Measurements from ENCODE around the gene DECR2. TPM values are rescaled to one million over a fixed set of nuclear protein-coding genes. Genes with fewer than 3 reads are reported as not detected.

The DECR2 gene
- total and polyA plus RNA-seq, 2 of the 13 experiments (the other 11 are each of a cell fraction or from before 2014, with no cell fraction given) = 36.3 to 44.6 TPM

GRCh38 chr16:364595-365491, 36.8 kb upstream of the DECR2 start (continued):
- TF ChIP-seq TARDBP (CRISPR knock-in tag; IDR thresholded peaks at IDR 0.05) (no peak), ZFP91 (CRISPR knock-in tag; IDR thresholded peaks at IDR 0.05; ENCODE audit: borderline replicate concordance) (0 out of 2 replicates have a peak, but pooled peaks have one; percentile 39), ZNF180 (CRISPR knock-in tag; IDR thresholded peaks at IDR 0.05; ENCODE audit: borderline replicate concordance, low read depth) (no peak), ESRRA (CRISPR knock-in tag; IDR thresholded peaks at IDR 0.05; ENCODE audit: low read depth) (0 out of 2 replicates have a peak, but pooled peaks have one; percentile 50), ZNF331 (CRISPR knock-in tag; IDR thresholded peaks at IDR 0.05) (no peak), ZNF766 (CRISPR knock-in tag; IDR thresholded peaks at IDR 0.05; ENCODE audit: borderline replicate concordance) (no peak), CBX5 (CRISPR knock-in tag; IDR thresholded peaks at IDR 0.05; ENCODE audit: borderline replicate concordance) (no peak), ZNF576 (CRISPR knock-in tag; IDR thresholded peaks at IDR 0.05) (no peak), GRHL1 (CRISPR knock-in tag; conservative IDR thresholded peaks at IDR 0.05) (no peak), NR2C2 (CRISPR knock-in tag; IDR thresholded peaks at IDR 0.05; ENCODE audit: borderline replicate concordance) (no peak), GMEB1 (CRISPR knock-in tag; IDR thresholded peaks at IDR 0.05; ENCODE audit: borderline replicate concordance) (no peak), ZNF670 (CRISPR knock-in tag; IDR thresholded peaks at IDR 0.05; ENCODE audit: borderline replicate concordance) (no peak), FOXA1 (IDR thresholded peaks at IDR 0.05) (no peak), FOXA1 (CRISPR knock-in tag; IDR thresholded peaks at IDR 0.05) (peak; percentile 58; the same call in 1 of the 2 replicates), ZNF34 (CRISPR knock-in tag; IDR thresholded peaks at IDR 0.05; ENCODE audit: borderline replicate concordance) (no peak), GATAD1 (CRISPR knock-in tag; IDR thresholded peaks at IDR 0.05) (no peak), KDM2A (CRISPR knock-in tag; IDR thresholded peaks at IDR 0.05; ENCODE audit: borderline replicate concordance, low read depth) (peak; percentile 35; the same call in 1 of the 2 replicates), RAD51 (IDR thresholded peaks at IDR 0.05; ENCODE audit: borderline replicate concordance) (no peak), ZNF615 (CRISPR knock-in tag; IDR thresholded peaks at IDR 0.05; ENCODE audit: borderline replicate concordance) (no peak), ZNF430 (CRISPR knock-in tag; IDR thresholded peaks at IDR 0.05) (no peak), ZNF274 (CRISPR knock-in tag; IDR thresholded peaks at IDR 0.05) (0 out of 2 replicates have a peak, but pooled peaks have one; percentile 21), ZNF790 (CRISPR knock-in tag; IDR thresholded peaks at IDR 0.05; ENCODE audit: borderline replicate concordance) (no peak), ZBTB7A (CRISPR knock-in tag; IDR thresholded peaks at IDR 0.05) (peak; percentile 53; the same call in 1 of the 2 replicates), KAT2B (IDR thresholded peaks at IDR 0.05; ENCODE audit: borderline replicate concordance, low read depth, low read length) (no peak), RELA (CRISPR knock-in tag; IDR thresholded peaks at IDR 0.05) (no peak)

Measured in HepG2 (cell line).